Common myeloid progenitor, CD34-positive (primary cell): ENCODE results near the gene CNTN3.

ENCODE experiments used
- CTCF ChIA-PET: fragments of 350-600 bp; sonication (Branson Sonifier 250); formaldehyde crosslinking; loops from one replicate; lab custom pipeline; 2021; ENCODE audit warnings: antibody characterized with exemption; lab: Charles Lee
- POLR2A ChIA-PET: fragments of 350-600 bp; sonication (Branson Sonifier 250); formaldehyde crosslinking; loops from one replicate; lab custom pipeline; 2021; ENCODE audit warnings: antibody characterized with exemption; lab: Charles Lee
- DNase-seq, 3 donors: peaks; one replicate each; pipeline versions ENCODE4 v3.0.0 to v3.0.0-alpha.2; 2013
- H3K27ac ChIP-seq, 2 experiments: 1 replicate in 1 of 2; 2 replicates in 1 of 2; pipeline ENCODE4 v1.7.0; 2013; ENCODE audit warnings: inconsistent platforms in 2 of 2, low read length in 2 of 2, mild to moderate bottlenecking in 2 of 2, low read depth in 1 of 2, moderate library complexity in 1 of 2; ENCODE audit not compliant: severe bottlenecking in 2 of 2, insufficient read depth in 1 of 2, poor library complexity in 1 of 2
- H3K27me3 ChIP-seq, 5 experiments: replicated peaks in 2 of 5; 1 replicate in 3 of 5; 2 replicates in 2 of 5; pipeline versions ENCODE4 v1.6.1 to v1.7.0; 2013; ENCODE audit warnings: low read length in 4 of 5, mild to moderate bottlenecking in 2 of 5, moderate library complexity in 2 of 5, inconsistent platforms in 1 of 5; ENCODE audit not compliant: insufficient read depth in 5 of 5, control insufficient read depth in 4 of 5
- H3K36me3 ChIP-seq, 4 experiments: 1 replicate in 2 of 4; 2 replicates in 2 of 4; pipeline versions ENCODE4 v1.6.1 to v1.7.0; 2013; ENCODE audit warnings: low read length in 3 of 4, control low read depth in 1 of 4, mild to moderate bottlenecking in 1 of 4; ENCODE audit not compliant: control insufficient read depth in 4 of 4, insufficient read depth in 4 of 4
- H3K4me1 ChIP-seq, 4 experiments: 1 replicate in 3 of 4; 2 replicates in 1 of 4; pipeline versions ENCODE4 v1.6.1 to v1.7.1; 2013; ENCODE audit warnings: low read length in 3 of 4, mild to moderate bottlenecking in 3 of 4, control low read depth in 1 of 4, inconsistent platforms in 1 of 4, moderate library complexity in 1 of 4; ENCODE audit not compliant: control insufficient read depth in 4 of 4, insufficient read depth in 4 of 4; ENCODE audit errors: control extremely low read depth in 1 of 4
- H3K4me3 ChIP-seq, 7 experiments: 1 replicate in 4 of 7; 2 replicates in 3 of 7; pipeline versions ENCODE4 v1.5.1 to v1.7.0; 2013; ENCODE audit warnings: mild to moderate bottlenecking in 7 of 7, low read length in 6 of 7, moderate library complexity in 6 of 7, inconsistent platforms in 2 of 7, low read depth in 2 of 7, control low read depth in 1 of 7; ENCODE audit not compliant: insufficient read depth in 4 of 7, control insufficient read depth in 1 of 7; ENCODE audit errors: extremely low read depth in 1 of 7
- H3K9me3 ChIP-seq, 5 experiments: 1 replicate in 4 of 5; 2 replicates in 1 of 5; pipeline versions ENCODE4 v1.6.1 to v1.7.1; 2013; ENCODE audit warnings: low read length in 4 of 5, mild to moderate bottlenecking in 2 of 5, inconsistent platforms in 1 of 5, low read depth in 1 of 5, moderate library complexity in 1 of 5; ENCODE audit not compliant: control insufficient read depth in 4 of 5, insufficient read depth in 2 of 5; ENCODE audit errors: control extremely low read depth in 1 of 5
- WGBS: methylation state at CpG from one replicate; pipeline ENCODE4 v1.1.5; 2013; ENCODE audit not compliant: insufficient coverage; 5-methylcytosine and 5-hydroxymethylcytosine counted together

Gene CNTN3

DNA sequence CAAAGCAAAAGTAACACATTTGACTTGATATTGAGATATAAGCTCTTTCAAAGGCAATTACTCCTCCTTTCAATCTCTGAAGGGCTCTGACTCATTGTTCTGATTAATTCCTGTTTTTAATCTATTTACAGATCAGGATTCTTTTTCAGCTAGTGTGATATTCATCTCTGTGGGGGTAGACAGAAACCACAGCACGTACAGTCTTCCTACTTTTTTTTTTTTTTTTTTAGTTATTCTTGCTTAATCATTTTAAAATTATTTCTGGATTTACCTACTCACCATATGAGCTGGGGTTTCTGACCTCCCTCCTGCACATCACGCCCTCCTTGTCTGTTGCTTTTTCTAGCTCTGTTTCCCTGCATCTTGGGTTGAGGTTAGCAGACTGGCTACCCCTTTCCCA is 1.4 kb downstream of the CNTN3 start:
- H3K27ac ChIP-seq, result no peak overlapping the region
- DNase-seq, result peak in 2 of 3 donors; percentile 10 to 13
- H3K9me3 ChIP-seq, result no peaks in the 10 kb centered on the region
- 13% methylated on average over 1 of the region's 2 CpGs for WGBS
- peaks cover 0 to 12% (median 2%) of the 10 kb centered on the region in 4 experiments for H3K4me1 ChIP-seq
- CTCF ChIA-PET, result no interaction called here
- peak overlapping the region in 1 of 7 experiments; percentile 23 for H3K4me3 ChIP-seq
- no peaks in the 10 kb centered on the region for H3K36me3 ChIP-seq
- peaks cover 15 to 66% (median 29%) of the 10 kb centered on the region in 5 experiments for H3K27me3 ChIP-seq
- POLR2A ChIA-PET, result no interaction called here

DNA sequence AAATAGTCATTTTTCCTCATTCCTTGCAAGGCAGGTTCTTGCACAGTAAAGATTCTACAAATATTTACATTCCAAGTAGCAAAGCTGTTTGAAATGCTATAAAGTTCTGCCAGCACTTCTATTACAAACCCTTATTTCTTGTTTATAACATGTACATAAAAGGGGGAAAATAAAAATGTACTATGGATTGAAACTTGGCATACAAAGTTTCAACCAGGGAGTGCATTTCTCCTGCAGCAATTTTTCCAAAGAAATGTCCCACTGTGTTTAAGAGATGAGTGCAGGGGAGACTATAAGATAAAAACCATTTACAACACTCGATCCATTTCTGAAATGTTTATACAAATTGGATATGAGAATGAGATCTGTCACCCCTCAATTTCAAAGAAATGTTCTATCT is 3.3 kb downstream of the CNTN3 start:
- CTCF ChIA-PET, result no interaction called here
- peaks cover 15 to 57% (median 27%) of the 10 kb centered on the region in 5 experiments for H3K27me3 ChIP-seq
- POLR2A ChIA-PET, result no interaction called here
- no peaks in the 10 kb centered on the region for H3K36me3 ChIP-seq
- no CpG with 5 or more reads among the region's 1 CpG for WGBS
- H3K4me1 ChIP-seq, result peaks cover 0 to 12% (median 2%) of the 10 kb centered on the region in 4 experiments
- H3K4me3 ChIP-seq, result no peak overlapping the region
- no peak overlapping the region for H3K27ac ChIP-seq
- no peak for DNase-seq
- H3K9me3 ChIP-seq, result no peaks in the 10 kb centered on the region

DNA sequence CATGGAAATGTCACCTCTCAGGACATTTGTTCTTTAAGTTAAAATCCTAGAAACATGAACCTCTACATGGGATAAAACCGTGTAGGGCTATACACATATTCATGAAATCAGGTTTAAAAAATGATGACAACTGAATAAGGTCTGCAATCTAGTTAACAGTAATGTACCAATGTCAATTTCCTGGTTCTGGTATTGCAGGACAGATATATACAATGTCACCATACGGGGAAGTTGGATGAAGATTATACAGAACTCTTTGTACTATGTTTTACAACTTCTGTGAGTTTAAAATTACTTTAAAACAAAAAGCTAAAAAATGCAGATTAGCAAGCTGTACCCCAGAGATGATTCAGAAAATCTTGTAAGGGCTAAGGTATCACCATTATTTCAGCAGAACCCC is 6.7 kb downstream of the CNTN3 start:
- DNase-seq, result no peak
- no peaks in the 10 kb centered on the region for H3K36me3 ChIP-seq
- CTCF ChIA-PET, result no interaction called here
- H3K27me3 ChIP-seq, result peaks cover 7 to 29% (median 11%) of the 10 kb centered on the region in 5 experiments
- WGBS, result no CpG with 5 or more reads among the region's 2 CpGs
- POLR2A ChIA-PET, result no interaction called here
- H3K4me1 ChIP-seq, result no peaks in the 10 kb centered on the region
- no peak overlapping the region for H3K4me3 ChIP-seq
- no peaks in the 10 kb centered on the region for H3K9me3 ChIP-seq
- no peak overlapping the region for H3K27ac ChIP-seq

DNA sequence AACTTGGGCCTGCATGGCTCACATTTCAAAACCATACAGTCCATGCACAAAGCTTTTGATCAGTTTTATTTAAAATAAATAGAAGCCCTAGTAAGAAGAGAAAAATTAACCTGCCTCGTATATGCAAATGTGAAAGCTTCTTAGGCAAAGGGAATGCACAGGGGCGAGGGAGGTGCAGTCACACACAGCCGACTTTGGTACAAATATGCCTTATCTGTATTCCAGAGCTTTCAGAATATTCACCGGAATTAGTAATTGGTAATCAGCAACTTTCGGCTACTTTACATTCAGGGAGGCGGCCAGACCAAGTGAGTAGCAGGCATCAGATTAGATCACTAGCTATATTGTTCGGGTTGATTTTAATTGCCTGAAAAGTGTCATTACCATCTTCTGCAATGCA is 7.5 kb downstream of the CNTN3 start:
- POLR2A ChIA-PET, result no interaction called here

DNA sequence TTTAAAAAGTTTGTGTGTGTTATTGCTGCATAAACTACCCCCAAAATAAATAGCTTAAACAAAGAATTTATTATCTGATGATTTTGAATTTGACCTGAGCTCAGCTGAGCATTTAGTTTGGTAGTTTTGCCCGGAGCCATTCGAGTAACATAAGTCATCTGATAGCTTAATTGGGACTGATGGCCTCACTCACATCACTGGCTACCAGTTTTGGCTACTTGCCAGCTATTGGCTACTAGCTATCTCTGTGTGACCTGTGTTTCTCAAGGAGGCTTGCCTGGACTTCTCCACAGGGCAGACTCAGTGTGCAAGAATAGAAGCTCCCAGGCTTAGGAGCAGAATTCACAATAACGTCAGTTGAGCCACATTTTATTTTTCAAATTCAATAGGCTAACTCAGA is 9.0 kb downstream of the CNTN3 start:
- H3K4me3 ChIP-seq, result no peak overlapping the region
- H3K9me3 ChIP-seq, result no peaks in the 10 kb centered on the region
- DNase-seq, result no peak
- CTCF ChIA-PET, result no interaction called here
- peaks cover 0 to 10% (median 0%) of the 10 kb centered on the region in 5 experiments for H3K27me3 ChIP-seq
- WGBS, result 93% methylated on average over 3 of the region's 3 CpGs
- H3K27ac ChIP-seq, result no peak overlapping the region
- POLR2A ChIA-PET, result no interaction called here
- no peaks in the 10 kb centered on the region for H3K4me1 ChIP-seq
- no peaks in the 10 kb centered on the region for H3K36me3 ChIP-seq

More for the DNA sequence above, 7.5 kb downstream of the CNTN3 start:
- WGBS, result 100% methylated on average over 5 of the region's 7 CpGs
- no peaks in the 10 kb centered on the region for H3K36me3 ChIP-seq
- peaks cover 1 to 21% (median 7%) of the 10 kb centered on the region in 5 experiments for H3K27me3 ChIP-seq
- H3K4me3 ChIP-seq, result no peak overlapping the region
- H3K27ac ChIP-seq, result no peak overlapping the region
- H3K9me3 ChIP-seq, result no peaks in the 10 kb centered on the region
- CTCF ChIA-PET, result no interaction called here
- no peak for DNase-seq
- H3K4me1 ChIP-seq, result no peaks in the 10 kb centered on the region

DNA sequence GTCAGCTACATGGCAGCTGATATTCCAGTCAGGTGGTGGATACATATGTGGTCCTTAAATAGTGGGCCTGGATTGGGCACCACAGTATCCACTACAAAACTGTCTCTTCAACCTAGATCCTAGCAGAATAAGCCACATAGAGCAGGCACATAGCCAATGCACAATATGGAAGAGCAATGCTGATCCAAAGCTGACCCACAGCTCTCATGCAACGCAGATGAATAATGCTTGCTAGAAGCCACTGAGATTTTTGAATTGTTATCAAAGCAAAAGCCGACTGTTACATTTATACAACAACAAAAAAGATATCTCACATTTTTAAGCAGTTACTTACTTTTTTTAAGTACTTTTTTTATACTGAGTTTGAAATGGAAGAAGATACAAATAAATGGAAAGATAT is 11.2 kb downstream of the CNTN3 start:
- no peak for DNase-seq
- ChIA-PET POLR2A (no interaction called here), CTCF (no interaction called here)
- 100% methylated on average over 1 of the region's 2 CpGs for WGBS
- Histone ChIP-seq H3K27me3 (no peaks in the 10 kb centered on the region), H3K36me3 (no peaks in the 10 kb centered on the region), H3K4me3 (no peak overlapping the region), H3K4me1 (no peaks in the 10 kb centered on the region), H3K27ac (no peak overlapping the region), H3K9me3 (no peaks in the 10 kb centered on the region)

DNA sequence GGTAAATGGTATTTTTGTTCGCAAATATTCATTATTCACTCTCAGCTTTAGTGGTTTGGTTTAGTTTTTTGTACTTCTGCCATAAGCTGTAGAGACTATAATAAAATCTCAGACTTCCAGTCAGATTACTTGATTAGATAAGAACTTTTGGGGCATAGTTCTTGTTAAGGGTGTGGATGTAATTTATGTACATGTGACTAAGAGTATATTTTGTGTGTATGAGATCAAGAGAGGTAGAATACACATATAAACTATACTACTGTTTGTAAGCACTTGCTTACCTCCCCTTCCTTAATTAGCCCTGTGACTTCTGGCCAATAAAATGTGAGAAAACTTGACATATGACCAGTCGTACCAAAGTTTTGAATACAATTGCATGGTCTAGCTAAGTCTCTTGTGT is 12.0 kb downstream of the CNTN3 start:
- no peaks in the 10 kb centered on the region for H3K36me3 ChIP-seq
- H3K9me3 ChIP-seq, result no peaks in the 10 kb centered on the region
- H3K4me3 ChIP-seq, result no peak overlapping the region
- ChIA-PET POLR2A (no interaction called here), CTCF (no interaction called here)
- H3K27ac ChIP-seq, result no peak overlapping the region
- 100% methylated on average over 1 of the region's 2 CpGs for WGBS
- no peaks in the 10 kb centered on the region for H3K4me1 ChIP-seq
- no peak for DNase-seq
- no peaks in the 10 kb centered on the region for H3K27me3 ChIP-seq
